Ovary (tissue), 9 donors: ENCODE data around the gene SLBP. TPM values are rescaled to one million over a fixed set of nuclear protein-coding genes. Genes with fewer than 3 reads are reported as not detected.
A peak's percentile ranks its signal among the peaks of the same experiment; 100 is the strongest.

ENCODE experiments used
- DNase-seq, 5 donors: peaks; one replicate each; pipeline ENCODE4 v3.0.0-alpha.2; 2019 to 2020
- H3K27ac ChIP-seq, 2 donors: fragments of 200-600 bp; one replicate each; pipeline versions ENCODE4 v1.5.1 to v1.8.0; 2019 to 2022
- H3K27me3 ChIP-seq: fragments of 200-600 bp; one replicate; pipeline ENCODE4 v1.8.0; 2022
- H3K36me3 ChIP-seq: fragments of 200-600 bp; sonication (generic); one replicate; pipeline ENCODE4 v1.5.1; 2019
- H3K4me1 ChIP-seq: one replicate; pipeline ENCODE4 v1.8.1; 2013; ENCODE audit warnings: mild to moderate bottlenecking, moderate library complexity; ENCODE audit not compliant: insufficient read depth
- H3K4me3 ChIP-seq: fragments of 200-600 bp; sonication (generic); one replicate; pipeline ENCODE4 v1.5.1; 2017
- H3K9me3 ChIP-seq, 2 donors: fragments of 200-600 bp in 1 of 2; sonication (generic) in 1 of 2; one replicate each; pipeline versions ENCODE4 v1.5.1 to v1.8.1; 2013 to 2019; ENCODE audit warnings: mild to moderate bottlenecking in 1 of 2, moderate library complexity in 1 of 2
- CTCF ChIP-seq, 3 donors: fragments of 450-650 bp in 2 of 3; fragments of 200-600 bp in 1 of 3; IDR thresholded peaks; one replicate each; pipeline versions ENCODE4 v1.5.1 to v1.8.0; 2016 to 2022; ENCODE audit warnings: antibody characterized with exemption in 3 of 3, mild to moderate bottlenecking in 1 of 3
- EP300 ChIP-seq: sonication (generic); formaldehyde crosslinking; IDR thresholded peaks from one replicate; pipeline ENCODE4 v1.6.1; 2017; ENCODE audit warnings: antibody characterized with exemption
- POLR2A ChIP-seq: fragments of 450-650 bp; IDR thresholded peaks from one replicate; pipeline ENCODE4 v1.6.1; 2017; ENCODE audit warnings: antibody characterized with exemption, mild to moderate bottlenecking, moderate library complexity
- WGBS, 3 donors: extraction: QIAGEN DNeasy Blood & Tissue Kit in 1 of 3; methylation state at CpG; one replicate each; pipeline versions ENCODE4 v1.1.5 to v1.1.7; 2013 to 2017; 5-methylcytosine and 5-hydroxymethylcytosine counted together
- intact Hi-C, 4 donors: fragments of 100-400 bp; cut with DNase I; formaldehyde crosslinking; loops; one replicate each; pipeline versions ENCODE4 v1.11.0 to v1.15.1; 2022 to 2023
- polyA plus RNA-seq, 2 donors: library from polyadenylated mRNA; stranded (reverse); fragments of 200-250 nt in 1 of 2; fragments of 350-450 nt in 1 of 2; fragmentation: Illumina TruSeq in 1 of 2; extraction: RNeasy Lipid Tissue Mini Kit (QIAGEN cat#74804) in 1 of 2; gene quantifications; one replicate each; pipeline ENCODE4 v1.2.3, GENCODE V29; 2013 to 2014
- total RNA-seq, 7 donors: library from RNA; depleted of rRNA in 2 of 7; stranded (reverse); fragments of >200 nt in 2 of 7; fragmentation: NEBNext Ultra II Directional in 3 of 7; extraction: Animal tissue kit (Norgen Biotek cat#: 25700) in 3 of 7; gene quantifications; one replicate each; pipeline versions ENCODE4 v1.1.0 to v1.2.4, GENCODE V29; 2016 to 2023
- donor health status: DM: no; HTN: no; CAD: no; lungs with moderate emphysema.
- donor health status: DM: no; HTN: no; CAD: no.
- donor health status: Bipolar disorder and iron deficiency.
- donor health status: DM: yes; HTN: yes; CAD: no.
- donor health status: DM: no; HTN: no; CAD: no.
- donor health status: DM: yes; HTN: yes; CAD: no.

SLBP gene
- total and polyA plus RNA-seq, 9 donors = 30.9 to 64.8 (median 36.7) TPM

GRCh38 chr4:1715002-1715758 is 3.1 kb upstream of the SLBP start:
- Histone ChIP-seq H3K4me3 (no peak overlapping the region), H3K36me3 (no peaks in the 10 kb centered on the region), H3K4me1 (peaks cover 12% of the 10 kb centered on the region), H3K9me3 (no peaks in the 10 kb centered on the region), H3K27me3 (no peaks in the 10 kb centered on the region), H3K27ac (no peak overlapping the region)
- intact Hi-C loops = no loop called here
- 64 to 73% (median 66%) methylated on average over 16 of the region's 16 CpGs for WGBS, 3 donors
- DNase-seq = peak in 3 of 5 donors; percentile 18 to 35 (median 23)
- TF ChIP-seq CTCF (IDR thresholded peaks at IDR 0.05) = no peak
- no peak for TF ChIP-seq EP300
- no peak for TF ChIP-seq POLR2A

- peak in 3 of 5 donors; percentile 9 to 32 (median 14) for DNase-seq
- WGBS, 3 donors = 30 to 43% (median 37%) methylated on average over 9 of the region's 9 CpGs
- H3K27ac ChIP-seq = no peak overlapping the region
These were observed 2.3 kb upstream of the SLBP start for GRCh38 chr4:1714303-1715001.

GRCh38 chr4:1713003-1713851 is 1.1 kb upstream of the SLBP start:
- DNase-seq = peak in 1 of 5 donors; percentile 21
- no peaks in the 10 kb centered on the region for H3K27me3 ChIP-seq
- no peaks in the 10 kb centered on the region for H3K36me3 ChIP-seq
- intact Hi-C loops = no loop called here
- H3K27ac ChIP-seq = peak overlapping the region in 1 of 2 donors; percentile 100
- H3K4me3 ChIP-seq = peak overlapping the region; percentile 83
- H3K4me1 ChIP-seq = peaks cover 9% of the 10 kb centered on the region
- no peak for TF ChIP-seq EP300
- TF ChIP-seq POLR2A = no peak
- no peak for TF ChIP-seq CTCF (IDR thresholded peaks at IDR 0.05)
- no peaks in the 10 kb centered on the region for H3K9me3 ChIP-seq
- 25 to 28% (median 28%) methylated on average over 33 to 35 of the region's 35 CpGs for WGBS, 3 donors

More at GRCh38 chr4:1714303-1715001, 2.3 kb upstream of the SLBP start:
- no peaks in the 10 kb centered on the region for H3K36me3 ChIP-seq
- TF ChIP-seq CTCF (IDR thresholded peaks at IDR 0.05) (no peak), POLR2A (no peak), EP300 (no peak)
- no peaks in the 10 kb centered on the region for H3K9me3 ChIP-seq
- H3K27me3 ChIP-seq = no peaks in the 10 kb centered on the region
- no peak overlapping the region for H3K4me3 ChIP-seq
- H3K4me1 ChIP-seq = peaks cover 9% of the 10 kb centered on the region
- intact Hi-C loops = no loop called here

DNA sequence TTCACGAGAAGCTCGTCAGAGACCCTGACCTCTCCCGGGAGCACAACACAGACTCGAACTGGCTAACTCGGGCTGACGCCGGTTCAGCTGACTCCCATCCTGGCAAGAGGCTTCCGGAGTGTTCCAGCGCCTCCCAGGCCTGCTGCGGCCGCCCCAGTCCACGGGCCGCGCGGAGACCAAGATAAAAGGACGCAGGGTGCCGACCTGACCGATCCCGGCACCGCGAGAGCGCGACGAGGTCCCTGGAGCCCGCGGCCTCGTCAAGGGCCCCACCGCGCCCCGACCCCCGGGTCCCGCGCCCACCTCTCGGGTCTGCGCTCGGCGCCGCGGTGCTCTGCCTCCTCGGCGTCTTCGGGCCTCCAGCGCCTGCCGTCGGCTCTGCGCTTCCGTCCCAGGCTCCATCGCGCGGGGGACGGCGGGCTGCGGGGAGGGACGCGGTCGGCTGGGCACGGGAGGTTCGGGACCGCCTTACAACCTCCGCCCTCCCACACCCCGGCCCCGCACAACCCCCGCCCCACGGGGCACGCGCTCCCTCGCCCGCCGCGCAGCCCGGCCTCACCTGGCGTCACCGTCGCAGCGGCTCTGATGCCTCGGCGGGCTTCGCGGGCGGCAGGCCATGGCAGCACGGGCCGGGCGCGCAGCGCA is 426 bp downstream of the SLBP start:
- TF ChIP-seq POLR2A = no peak
- TF ChIP-seq EP300 = no peak
- TF ChIP-seq CTCF (IDR thresholded peaks at IDR 0.05) = no peak
- Histone ChIP-seq H3K4me3 (peak overlapping the region; percentile 83), H3K4me1 (peaks cover 9% of the 10 kb centered on the region), H3K9me3 (no peaks in the 10 kb centered on the region), H3K27me3 (no peaks in the 10 kb centered on the region), H3K36me3 (no peaks in the 10 kb centered on the region), H3K27ac (peak overlapping the region; percentile 77 to 100)
- WGBS, 3 donors = 0 to 1% (median 1%) methylated on average over 47 to 85 of the region's 85 CpGs
- DNase-seq = peak; percentile 55 to 73 (median 61)
- intact Hi-C loops = no loop called here
